ENCODE data around the gene SRBD1. TPM values are rescaled to one million over a fixed set of nuclear protein-coding genes. Genes with fewer than 3 reads are reported as not detected.

SRBD1 gene
- total and polyA plus RNA-seq, 10 donors: 4.6 to 57.8 (median 25.8) TPM

DNA sequence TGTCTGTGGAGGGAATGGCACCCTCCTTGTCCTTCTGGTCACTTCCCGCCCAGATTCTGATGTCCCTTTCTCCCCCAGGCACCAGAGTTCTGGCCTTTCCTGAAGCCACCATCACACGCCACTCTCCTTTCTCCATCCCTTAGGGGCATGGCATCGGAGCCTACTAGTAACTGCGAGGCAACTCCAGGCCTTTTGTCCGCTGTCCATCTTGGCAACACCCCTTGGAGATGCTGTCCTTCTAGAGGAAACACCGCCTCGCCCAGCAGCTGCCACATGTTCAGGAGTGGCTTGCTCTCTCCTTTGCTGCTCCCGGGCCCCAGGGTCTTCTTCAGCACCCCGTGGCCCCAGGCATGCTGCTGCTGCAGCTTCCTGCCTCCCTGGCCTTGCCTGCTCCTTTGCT, 267.0 kb downstream of the SRBD1 start:
- Histone ChIP-seq H3K4me3 (no peak overlapping the region), H3K36me3 (no peaks in the 10 kb centered on the region), H3K27me3 (replicated peaks in 1 of 7) (peaks cover 0 to 5% (median 0%) of the 10 kb centered on the region in 7 donors), H3K9me3 (peaks cover 0 to 12% (median 0%) of the 10 kb centered on the region in 8 donors), H3K27ac (no peak overlapping the region), H3K4me1 (no peaks in the 10 kb centered on the region)
- 80 to 87% (median 83%) methylated on average over 9 of the region's 9 CpGs for WGBS, 5 donors
- DNase-seq: no peak
- intact Hi-C loops (cut with DNase I; ENCODE audit: low total_unique reads): no loop called here
- TF ChIP-seq POLR2A (IDR thresholded peaks at IDR 0.05) (no peak), POLR2AphosphoS5 (IDR thresholded peaks at IDR 0.05) (no peak)
- TF ChIP-seq, protein P1, sequence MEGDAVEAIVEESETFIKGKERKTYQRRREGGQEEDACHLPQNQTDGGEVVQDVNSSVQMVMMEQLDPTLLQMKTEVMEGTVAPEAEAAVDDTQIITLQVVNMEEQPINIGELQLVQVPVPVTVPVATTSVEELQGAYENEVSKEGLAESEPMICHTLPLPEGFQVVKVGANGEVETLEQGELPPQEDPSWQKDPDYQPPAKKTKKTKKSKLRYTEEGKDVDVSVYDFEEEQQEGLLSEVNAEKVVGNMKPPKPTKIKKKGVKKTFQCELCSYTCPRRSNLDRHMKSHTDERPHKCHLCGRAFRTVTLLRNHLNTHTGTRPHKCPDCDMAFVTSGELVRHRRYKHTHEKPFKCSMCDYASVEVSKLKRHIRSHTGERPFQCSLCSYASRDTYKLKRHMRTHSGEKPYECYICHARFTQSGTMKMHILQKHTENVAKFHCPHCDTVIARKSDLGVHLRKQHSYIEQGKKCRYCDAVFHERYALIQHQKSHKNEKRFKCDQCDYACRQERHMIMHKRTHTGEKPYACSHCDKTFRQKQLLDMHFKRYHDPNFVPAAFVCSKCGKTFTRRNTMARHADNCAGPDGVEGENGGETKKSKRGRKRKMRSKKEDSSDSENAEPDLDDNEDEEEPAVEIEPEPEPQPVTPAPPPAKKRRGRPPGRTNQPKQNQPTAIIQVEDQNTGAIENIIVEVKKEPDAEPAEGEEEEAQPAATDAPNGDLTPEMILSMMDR (IDR thresholded peaks at IDR 0.05 in 8 of 11, conservative IDR thresholded peaks at IDR 0.05 in 3 of 11): no peak

DNA sequence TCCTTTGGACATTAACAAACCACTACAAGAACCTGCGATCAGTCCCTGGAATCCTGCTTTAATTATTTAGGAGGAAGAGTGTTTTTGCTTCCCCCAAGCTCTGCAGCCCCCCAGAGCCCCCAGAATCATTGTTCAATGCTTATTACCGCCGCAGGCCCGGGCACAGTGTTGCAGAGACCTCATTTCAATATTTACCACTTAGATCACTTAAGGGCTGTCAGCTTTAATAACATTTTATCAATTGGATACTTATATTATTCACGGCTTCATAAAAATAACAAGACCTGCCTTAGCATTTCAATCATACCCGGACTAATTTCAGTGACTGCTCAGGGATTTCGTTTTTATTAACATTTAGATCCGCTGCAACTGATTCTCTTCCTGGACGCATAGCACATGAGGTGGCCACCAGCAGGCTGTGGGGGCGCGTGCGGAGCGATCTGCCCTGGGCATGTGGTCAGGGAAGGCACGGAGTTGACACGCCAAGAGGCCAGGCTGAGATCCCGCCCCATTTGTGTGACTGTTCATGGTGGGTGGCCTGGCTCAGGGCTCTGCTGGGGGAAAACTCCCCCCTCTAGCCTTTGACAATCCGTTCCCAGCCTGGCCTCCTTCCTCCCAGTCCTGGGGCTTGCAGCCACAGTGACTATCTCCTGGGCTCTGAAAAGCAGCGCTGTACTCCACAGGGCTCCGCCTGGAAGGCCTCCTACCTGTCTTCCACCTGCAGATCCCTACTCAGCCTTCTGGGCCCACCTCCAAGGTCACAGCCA, 267.6 kb downstream of the SRBD1 start:
- peaks cover 0 to 12% (median 0%) of the 10 kb centered on the region in 8 donors for H3K9me3 ChIP-seq
- peaks cover 0 to 5% (median 0%) of the 10 kb centered on the region in 7 donors for H3K27me3 ChIP-seq (replicated peaks in 1 of 7)
- intact Hi-C loops (cut with DNase I; ENCODE audit: low total_unique reads): no loop called here
- H3K27ac ChIP-seq: no peak overlapping the region
- TF ChIP-seq POLR2AphosphoS5 (IDR thresholded peaks at IDR 0.05) (no peak), POLR2A (IDR thresholded peaks at IDR 0.05) (no peak)
- TF ChIP-seq, protein P1 (IDR thresholded peaks at IDR 0.05 in 8 of 11, conservative IDR thresholded peaks at IDR 0.05 in 3 of 11): no peak
- no peak overlapping the region for H3K4me3 ChIP-seq
- no peaks in the 10 kb centered on the region for H3K36me3 ChIP-seq
- H3K4me1 ChIP-seq: no peaks in the 10 kb centered on the region
- no peak for DNase-seq
- WGBS, 5 donors: 78 to 90% (median 87%) methylated on average over 19 of the region's 19 CpGs

DNA sequence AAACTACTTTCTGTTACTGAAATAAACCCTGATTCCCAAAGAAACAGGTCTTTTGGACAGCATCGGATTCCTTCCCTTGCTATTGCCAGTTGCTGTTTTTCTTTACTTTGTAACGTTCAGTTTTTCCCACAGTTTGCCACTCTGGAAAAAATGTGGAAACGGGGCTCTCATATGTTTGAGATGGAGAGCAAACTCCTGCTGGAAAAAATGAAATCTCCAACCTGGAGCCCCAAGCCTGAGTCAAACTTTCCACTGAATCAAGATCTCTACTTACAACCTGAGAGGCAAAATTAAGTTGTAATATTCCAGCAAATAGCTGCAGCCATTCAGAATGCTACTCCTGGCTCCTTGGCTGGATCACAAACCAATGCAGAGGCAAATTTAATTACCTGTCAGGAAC, 270.7 kb downstream of the SRBD1 start:
- Histone ChIP-seq H3K4me3 (no peak overlapping the region), H3K27ac (no peak overlapping the region), H3K27me3 (replicated peaks in 1 of 7) (peaks cover 0 to 1% (median 0%) of the 10 kb centered on the region in 7 donors), H3K4me1 (no peaks in the 10 kb centered on the region), H3K9me3 (peaks cover 0 to 5% (median 0%) of the 10 kb centered on the region in 8 donors), H3K36me3 (no peaks in the 10 kb centered on the region)
- no peak for DNase-seq
- no peak for TF ChIP-seq POLR2AphosphoS5 (IDR thresholded peaks at IDR 0.05)
- 80 to 91% (median 87%) methylated on average over 3 of the region's 3 CpGs for WGBS, 5 donors
- intact Hi-C loops (cut with DNase I; ENCODE audit: low total_unique reads): no loop called here

DNA sequence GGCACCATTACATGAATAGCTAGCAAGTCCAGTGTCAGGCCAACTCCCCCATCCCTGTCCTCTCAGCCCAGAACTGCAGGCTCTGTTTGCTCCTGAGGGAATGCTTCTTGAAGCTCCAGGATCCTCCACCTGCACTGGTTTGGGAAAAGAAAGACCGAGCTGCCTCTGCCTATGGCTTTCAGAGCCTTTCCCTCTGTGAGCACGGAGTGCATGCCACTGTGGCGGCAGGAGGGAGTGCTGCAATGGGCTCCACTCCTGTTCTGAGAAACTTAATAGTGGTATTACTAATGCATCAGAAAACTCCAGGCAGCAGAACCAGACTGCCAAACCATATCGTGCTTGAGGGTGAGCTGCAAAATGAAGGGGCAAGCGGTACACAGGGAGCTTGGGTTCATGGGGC, 271.8 kb downstream of the SRBD1 start:
- Histone ChIP-seq H3K36me3 (no peaks in the 10 kb centered on the region), H3K4me1 (no peaks in the 10 kb centered on the region), H3K27me3 (replicated peaks in 1 of 7) (no peaks in the 10 kb centered on the region), H3K9me3 (peaks cover 0 to 5% (median 0%) of the 10 kb centered on the region in 8 donors), H3K27ac (no peak overlapping the region), H3K4me3 (no peak overlapping the region)
- WGBS, 5 donors: 76 to 95% (median 89%) methylated on average over 5 of the region's 5 CpGs
- TF ChIP-seq, protein P1 (IDR thresholded peaks at IDR 0.05 in 8 of 11, conservative IDR thresholded peaks at IDR 0.05 in 3 of 11): no peak
- TF ChIP-seq POLR2AphosphoS5 (IDR thresholded peaks at IDR 0.05) (no peak), POLR2A (IDR thresholded peaks at IDR 0.05) (no peak)
- no peak for DNase-seq
- intact Hi-C loops (cut with DNase I; ENCODE audit: low total_unique reads): no loop called here

Small RNA genes lying within 50 kb of the gene (small RNA-seq; reads per million reads assigned to genes)
- gene RN7SL414P: 0 reads per million in 4 donors

Other genes starting within 250 kb of the SRBD1 start
- 10 to 100 TPM; 15.9 to 43.6 (median 27.0) TPM for gene PRKCE, start 40.4 kb upstream of the SRBD1 start, total RNA-seq
- 1 to 10 TPM; 2.5 to 4.0 (median 3.9) TPM for gene PRKCE, start 40.4 kb upstream of the SRBD1 start, polyA plus RNA-seq

Measured in spleen (tissue), 11 donors.